T-helper 1 cell (primary cell): ENCODE data around the gene OTUB2.

Source experiments
- DNase-seq, 5 donors: peaks; one replicate each; pipeline ENCODE4 v3.0.0-alpha.2; 2012 to 2020

The OTUB2 gene

GRCh38 chr14:94041551-94042346, 15.6 kb downstream of the OTUB2 start:
- no peak for DNase-seq

DNA sequence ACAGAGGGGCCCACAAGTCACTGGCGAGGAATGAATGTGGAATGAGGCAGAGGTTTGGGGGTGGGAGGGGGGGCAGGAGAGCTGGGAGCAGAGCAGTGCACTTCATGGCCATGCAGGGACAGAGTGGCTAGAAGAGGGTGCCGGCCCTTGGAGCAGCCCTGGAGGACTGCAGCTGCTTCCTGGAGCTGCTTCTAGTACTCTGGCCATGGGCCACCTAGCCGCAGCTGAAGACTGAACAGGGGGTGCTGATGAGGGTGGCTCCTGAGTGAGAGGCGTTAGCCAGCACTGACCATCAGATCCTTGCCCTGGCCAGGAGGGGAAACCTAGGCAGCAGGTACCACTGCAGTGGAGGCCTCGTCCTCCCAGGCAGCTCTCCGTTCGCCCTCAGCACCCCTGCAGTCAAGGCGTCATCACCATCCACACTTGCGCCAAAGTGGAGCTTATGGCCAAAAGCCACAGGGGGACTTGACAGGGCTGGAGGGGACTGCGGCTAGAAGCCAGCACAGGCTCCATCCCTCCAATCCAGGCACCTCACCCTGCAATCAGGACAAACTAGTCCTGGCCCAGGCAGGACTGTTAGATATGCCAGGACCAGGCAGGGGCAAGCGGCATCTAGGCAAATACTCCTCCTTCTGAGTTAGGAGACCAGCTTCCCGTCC, 16.4 kb downstream of the OTUB2 start:
- no peak for DNase-seq

GRCh38 chr14:94043111-94043755, 17.1 kb downstream of the OTUB2 start:
- no peak for DNase-seq

DNA sequence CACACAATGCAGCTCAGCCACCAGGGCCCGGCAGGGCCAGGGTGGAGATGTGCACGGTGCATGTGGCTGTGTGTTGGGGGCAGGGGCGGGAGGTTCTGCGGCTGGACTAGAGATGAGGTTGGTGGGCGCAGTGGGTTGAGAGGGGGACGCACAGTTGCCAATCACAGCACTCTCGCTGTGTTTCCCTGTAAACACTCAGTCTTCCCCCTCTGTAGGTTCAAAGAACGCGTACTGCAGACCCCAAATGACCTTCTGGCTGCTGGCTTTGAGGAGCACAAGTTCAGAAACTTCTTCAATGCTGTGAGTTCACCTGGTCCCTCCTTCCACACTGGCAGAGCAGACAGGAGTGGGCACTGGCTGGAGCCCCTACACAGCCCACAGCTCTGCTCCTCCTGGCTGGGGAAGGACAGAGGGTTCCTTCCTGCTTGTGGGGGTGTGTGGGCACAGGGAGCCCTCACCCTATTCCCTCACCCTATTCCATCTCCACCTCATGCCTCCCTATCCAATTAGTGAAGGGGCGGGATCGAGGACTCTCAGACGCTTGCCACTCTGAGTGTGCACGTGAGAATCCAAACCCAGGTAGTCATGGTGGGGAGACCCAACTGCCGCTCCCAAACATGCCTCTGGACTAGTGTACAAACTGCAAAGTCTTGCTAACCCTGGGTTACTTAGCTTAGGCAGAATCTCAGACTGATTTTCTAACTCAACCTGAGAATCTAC, 17.8 kb downstream of the OTUB2 start:
- DNase-seq = no peak

- no peak for DNase-seq
These were observed 18.4 kb downstream of the OTUB2 start for GRCh38 chr14:94044476-94045091.

GRCh38 chr14:94045101-94045500, 19.0 kb downstream of the OTUB2 start:
- DNase-seq = no peak

DNA sequence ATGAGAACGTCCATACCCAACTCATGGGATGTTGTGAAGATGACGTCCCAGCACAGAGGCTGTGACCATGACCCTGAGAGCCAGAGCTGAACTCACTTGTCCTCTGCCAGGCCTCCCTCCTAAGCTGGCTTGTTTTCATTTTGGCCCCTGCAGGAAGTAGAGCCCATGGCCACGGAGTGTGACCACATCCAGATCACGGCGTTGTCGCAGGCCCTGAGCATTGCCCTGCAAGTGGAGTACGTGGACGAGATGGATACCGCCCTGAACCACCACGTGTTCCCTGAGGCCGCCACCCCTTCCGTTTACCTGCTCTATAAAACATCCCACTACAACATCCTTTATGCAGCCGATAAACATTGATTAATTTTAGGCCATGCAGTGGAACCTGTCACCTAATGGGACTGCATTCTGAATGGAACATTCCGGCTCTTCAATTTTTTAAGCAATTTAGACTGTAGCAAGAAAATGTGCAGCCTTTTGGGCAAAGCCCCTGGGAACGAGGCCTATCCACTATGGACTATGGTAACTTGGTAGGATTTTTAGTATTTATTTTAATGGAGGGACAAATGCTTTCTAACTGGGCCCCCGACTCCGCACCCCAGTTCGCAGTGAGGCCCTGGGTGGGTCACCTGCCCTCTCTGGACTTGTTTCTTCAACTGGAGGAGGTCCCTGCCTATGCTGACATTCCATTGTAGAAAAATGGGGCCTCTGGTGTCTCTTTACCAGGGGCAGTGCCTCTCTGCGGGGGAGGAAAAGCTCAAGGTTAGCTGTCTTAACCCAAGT, 19.6 kb downstream of the OTUB2 start:
- no peak for DNase-seq

- no peak for DNase-seq
These were observed 20.6 kb downstream of the OTUB2 start for GRCh38 chr14:94046696-94047250.

DNA sequence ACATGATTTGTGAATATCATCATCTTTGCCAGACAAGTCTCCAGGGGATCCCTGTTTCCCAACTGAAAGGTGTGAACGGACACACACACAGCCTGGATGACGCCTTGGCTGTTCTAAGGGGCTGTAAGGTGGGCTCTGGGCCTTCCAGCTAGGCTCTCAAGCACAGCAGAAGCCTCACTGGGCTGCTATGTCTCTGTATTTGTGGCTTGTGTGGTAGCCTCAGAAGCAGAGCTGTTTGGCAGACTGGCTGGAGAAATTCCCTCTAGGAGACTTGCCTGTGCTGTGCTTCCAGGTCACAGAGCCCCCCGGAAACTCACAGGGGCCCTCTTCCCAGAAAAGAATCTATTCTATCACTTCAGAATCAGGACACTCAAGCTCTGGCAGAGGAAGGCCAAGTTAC, 21.4 kb downstream of the OTUB2 start:
- DNase-seq = no peak

GRCh38 chr14:94048691-94049624, 22.8 kb downstream of the OTUB2 start:
- DNase-seq = no peak

DNA sequence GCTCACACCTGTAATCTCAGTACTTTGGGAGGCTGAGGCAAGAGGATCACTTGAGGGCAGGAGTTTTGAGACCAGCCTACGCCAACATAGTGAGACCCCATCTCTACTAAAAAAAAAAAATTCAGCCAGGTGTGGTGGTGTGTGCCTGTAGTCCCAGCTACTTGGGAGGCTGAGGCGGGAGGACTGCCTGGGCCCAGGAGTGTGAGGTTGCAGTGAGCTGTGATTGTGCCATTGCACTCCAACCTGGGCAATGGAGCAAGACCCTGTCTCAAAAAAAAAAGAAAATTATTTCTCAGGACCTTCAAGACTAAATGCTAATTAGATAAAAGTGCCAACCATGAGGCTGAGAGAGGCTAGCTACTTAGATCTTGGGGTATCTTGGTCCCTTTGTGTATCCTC, 23.5 kb downstream of the OTUB2 start:
- DNase-seq = no peak

DNA sequence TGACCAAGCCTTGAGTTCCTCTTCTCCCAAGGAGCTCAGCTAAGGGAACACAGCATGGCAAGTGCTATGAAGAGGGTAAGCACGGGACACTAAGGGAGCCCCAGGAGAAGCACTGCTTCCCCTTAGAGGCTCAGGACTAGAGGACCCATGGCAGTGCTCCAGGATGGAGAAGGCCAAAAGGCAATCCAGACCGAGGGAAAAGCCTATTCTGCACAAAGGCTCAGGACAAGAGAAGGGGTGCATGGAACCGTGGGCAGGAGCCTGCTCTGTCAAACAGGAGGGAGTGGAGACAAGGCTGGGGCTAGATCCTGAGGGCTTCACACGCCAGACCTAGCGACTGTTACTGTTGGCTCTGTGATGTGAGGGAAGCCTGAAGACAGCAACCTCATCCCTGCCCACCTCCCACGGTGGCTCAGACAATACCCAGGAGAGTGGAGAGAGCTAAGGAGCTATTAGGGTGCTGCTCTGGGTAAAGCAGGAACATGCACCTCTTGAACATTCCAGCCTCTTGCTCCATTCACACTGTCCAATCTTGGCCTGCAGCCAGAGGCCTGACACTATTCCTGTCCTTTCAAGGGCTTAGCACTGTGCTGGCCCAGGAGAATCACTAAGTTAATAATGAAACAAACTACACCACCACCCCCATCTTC, 24.2 kb downstream of the OTUB2 start:
- no peak for DNase-seq

GRCh38 chr14:94051115-94051514, 25.0 kb downstream of the OTUB2 start:
- no peak for DNase-seq

- DNase-seq = no peak
These were observed 25.6 kb downstream of the OTUB2 start for GRCh38 chr14:94051779-94052178.

- no peak for DNase-seq
These were observed 26.1 kb downstream of the OTUB2 start for GRCh38 chr14:94052199-94052598.

DNA sequence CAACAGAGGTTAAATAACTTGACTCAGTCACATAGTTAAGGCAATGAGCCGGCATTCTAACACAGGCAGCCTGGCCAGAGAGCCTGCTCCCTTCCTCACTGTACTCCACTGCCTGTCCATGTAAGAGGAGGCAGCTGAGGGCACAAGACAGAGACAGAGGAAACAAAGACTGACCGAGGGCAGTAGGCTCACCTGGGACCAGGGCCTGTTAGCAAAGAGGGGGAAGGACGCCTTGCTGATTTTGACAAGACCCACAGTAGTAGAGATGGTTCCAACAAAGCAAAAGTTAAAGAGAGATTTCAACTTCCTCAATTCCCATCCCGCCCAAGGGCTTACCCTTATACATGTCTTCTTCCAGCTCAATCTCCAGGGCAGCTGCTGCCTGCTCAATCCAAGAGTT, 26.5 kb downstream of the OTUB2 start:
- no peak for DNase-seq

- DNase-seq = no peak
These were observed 28.3 kb downstream of the OTUB2 start for GRCh38 chr14:94054401-94054800.

GRCh38 chr14:94054936-94055335, 28.8 kb downstream of the OTUB2 start:
- DNase-seq = no peak

GRCh38 chr14:94056579-94057308, 30.6 kb downstream of the OTUB2 start:
- DNase-seq = peak in 1 of 5 donors; percentile 45
